Measurements from ENCODE around the gene DLG2.
"Not testable (repeated sequence)": the region's sequence is repeated elsewhere in the genome, so short reads cannot be mapped to it uniquely, and the experiment has no call there.

Gene DLG2

DNA sequence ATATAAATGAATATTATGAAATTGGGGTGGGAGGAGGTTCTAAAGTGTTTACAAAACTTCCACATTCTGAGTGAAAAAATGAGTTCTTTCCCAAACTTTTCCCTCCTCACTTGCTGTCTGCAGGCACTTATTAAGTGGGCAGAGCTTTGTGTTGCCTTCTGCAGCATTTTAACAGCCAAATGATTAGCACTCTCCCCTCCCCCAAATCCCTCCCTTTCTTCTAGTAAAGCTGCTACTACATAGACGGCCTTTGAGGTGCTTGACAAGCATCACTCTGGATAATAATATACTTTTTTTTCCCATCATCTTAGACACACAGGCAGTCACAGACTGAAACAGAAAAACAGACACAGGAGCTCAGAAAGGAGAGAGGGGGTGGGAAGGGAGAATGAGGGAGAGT lies 493.5 kb downstream of the DLG2 start:
- in situ Hi-C loops (cut with HindIII; ENCODE audit: low sequenced_read_pairs), result no loop called here

DNA sequence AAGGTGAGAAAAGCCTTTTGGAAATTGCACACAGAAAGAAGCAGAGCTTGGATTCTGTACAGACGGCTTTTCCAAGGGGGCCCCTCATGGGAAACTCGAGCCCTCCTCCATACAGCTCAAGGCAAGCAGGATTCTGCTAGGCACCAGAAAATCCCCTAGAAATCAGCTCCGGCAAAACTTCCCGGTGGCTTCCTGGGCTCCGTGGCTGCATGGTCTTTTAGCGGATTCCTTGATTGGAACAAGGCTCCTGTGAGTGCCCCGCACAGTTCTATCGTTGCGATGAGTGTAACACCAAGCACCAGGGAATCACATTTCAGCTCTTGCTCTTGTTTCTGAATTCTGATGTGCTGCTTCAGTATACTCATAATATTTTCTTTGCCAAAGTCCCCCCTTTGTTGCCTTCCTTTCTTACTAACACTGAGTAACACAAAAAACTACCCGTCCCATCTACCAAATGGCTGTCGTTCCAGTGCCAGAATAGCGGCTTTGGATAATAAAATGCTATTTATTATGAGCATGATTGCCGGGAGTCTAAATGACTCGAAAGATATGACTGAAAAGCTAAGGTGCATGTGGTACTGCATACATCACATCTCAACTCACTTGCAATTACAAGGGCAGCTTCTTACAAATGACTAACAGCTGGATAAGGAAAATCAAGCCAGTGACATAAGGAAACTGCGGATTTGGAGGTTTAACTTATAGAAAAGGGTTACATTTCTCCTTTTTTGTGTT lies 494.1 kb downstream of the DLG2 start:
- in situ Hi-C loops (cut with HindIII; ENCODE audit: low sequenced_read_pairs), result no loop called here

- in situ Hi-C loops (cut with HindIII; ENCODE audit: low sequenced_read_pairs), result no loop called here
Observed at GRCh38 chr11:85127349-85127748, 499.8 kb downstream of the DLG2 start.

GRCh38 chr11:85123752-85124231 lies 503.4 kb downstream of the DLG2 start:
- in situ Hi-C loops (cut with HindIII; ENCODE audit: low sequenced_read_pairs), result no loop called here

DNA sequence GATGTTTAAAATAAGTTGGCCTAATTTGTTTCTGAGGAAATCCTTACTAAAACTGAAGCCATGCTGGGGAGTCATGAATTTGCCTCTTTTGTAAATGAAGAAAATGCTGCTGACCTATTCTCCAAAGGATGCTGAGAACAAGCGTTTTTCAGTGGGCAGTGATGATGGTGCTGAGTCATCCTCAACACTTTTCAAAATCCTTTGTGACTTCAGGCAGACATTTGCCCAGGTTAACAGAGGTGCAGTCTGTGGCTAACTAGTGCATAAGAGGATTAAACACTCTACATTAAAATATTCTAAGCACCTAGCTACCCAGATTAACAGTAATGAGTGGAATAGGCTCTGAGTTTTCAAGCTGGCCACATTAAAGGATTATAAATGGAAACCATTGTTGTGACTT lies 509.0 kb downstream of the DLG2 start:
- in situ Hi-C loops (cut with HindIII; ENCODE audit: low sequenced_read_pairs), result no loop called here

GRCh38 chr11:85115798-85116197 lies 511.3 kb downstream of the DLG2 start:
- in situ Hi-C loops (cut with HindIII; ENCODE audit: low sequenced_read_pairs), result no loop called here

GRCh38 chr11:85114786-85115185 lies 512.4 kb downstream of the DLG2 start:
- in situ Hi-C loops (cut with HindIII; ENCODE audit: low sequenced_read_pairs), result no loop called here

DNA sequence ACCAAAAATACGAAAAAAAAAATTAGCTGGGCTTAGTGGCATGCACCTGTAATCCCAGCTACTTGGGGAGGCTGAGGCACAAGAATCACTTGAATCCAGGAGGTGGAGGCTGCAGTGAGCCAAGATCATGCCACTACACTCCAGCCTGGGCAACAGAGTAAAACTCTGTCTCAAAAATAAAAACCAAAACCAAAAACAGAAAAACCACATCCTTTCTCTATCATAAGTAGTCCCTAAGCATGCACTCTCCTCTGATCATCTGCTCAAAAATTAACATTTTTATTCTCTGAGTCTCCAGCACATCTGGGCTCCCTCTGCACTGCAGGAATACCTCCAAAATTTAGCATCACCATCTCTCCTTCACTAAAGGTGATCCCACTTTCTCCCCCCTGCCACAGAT lies 516.9 kb downstream of the DLG2 start:
- in situ Hi-C loops (cut with HindIII; ENCODE audit: low sequenced_read_pairs), result not testable (repeated sequence)

DNA sequence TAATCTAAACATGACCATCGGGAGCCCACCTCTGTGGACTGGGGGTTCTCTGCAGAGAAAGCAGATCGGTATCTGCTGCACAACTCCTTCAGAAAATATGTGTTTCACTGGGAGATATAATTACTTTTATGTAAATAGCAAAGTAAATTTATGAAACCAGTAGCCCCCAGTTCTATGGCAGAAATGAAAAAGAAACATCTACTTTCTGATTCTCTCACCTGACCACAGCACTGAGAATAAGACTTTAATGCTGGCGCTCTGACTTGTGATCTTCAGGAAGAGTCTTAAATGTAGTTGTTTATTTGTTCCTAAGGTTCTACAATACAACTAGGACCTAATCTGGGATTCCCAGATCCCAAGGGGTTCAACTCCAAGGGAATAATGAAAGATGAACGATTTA lies 518.0 kb downstream of the DLG2 start:
- in situ Hi-C loops (cut with HindIII; ENCODE audit: low sequenced_read_pairs), result no loop called here

GRCh38 chr11:85105868-85106267 lies 521.3 kb downstream of the DLG2 start:
- in situ Hi-C loops (cut with HindIII; ENCODE audit: low sequenced_read_pairs), result no loop called here

GRCh38 chr11:85099522-85099921 lies 527.6 kb downstream of the DLG2 start:
- in situ Hi-C loops (cut with HindIII; ENCODE audit: low sequenced_read_pairs), result no loop called here

DNA sequence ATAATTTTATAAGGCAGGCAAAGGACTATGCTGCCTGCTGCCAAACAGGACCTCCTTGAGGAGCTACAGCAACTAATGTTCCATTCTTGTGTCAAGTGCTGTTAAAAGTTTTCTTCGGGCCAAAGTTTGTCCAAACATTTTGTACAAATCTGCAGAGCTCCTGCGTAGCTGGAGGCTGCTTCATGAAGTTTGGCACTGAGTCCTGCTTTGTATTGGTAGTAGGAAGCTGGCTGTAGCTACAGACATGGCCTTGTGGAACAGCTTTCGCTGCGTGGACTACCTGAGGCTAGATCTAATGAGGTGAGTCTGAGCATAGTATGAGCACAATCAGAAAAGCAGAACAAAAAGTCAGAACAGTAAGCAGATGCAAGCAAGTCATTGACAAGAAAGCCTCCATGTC lies 528.1 kb downstream of the DLG2 start:
- in situ Hi-C loops (cut with HindIII; ENCODE audit: low sequenced_read_pairs), result no loop called here

DNA sequence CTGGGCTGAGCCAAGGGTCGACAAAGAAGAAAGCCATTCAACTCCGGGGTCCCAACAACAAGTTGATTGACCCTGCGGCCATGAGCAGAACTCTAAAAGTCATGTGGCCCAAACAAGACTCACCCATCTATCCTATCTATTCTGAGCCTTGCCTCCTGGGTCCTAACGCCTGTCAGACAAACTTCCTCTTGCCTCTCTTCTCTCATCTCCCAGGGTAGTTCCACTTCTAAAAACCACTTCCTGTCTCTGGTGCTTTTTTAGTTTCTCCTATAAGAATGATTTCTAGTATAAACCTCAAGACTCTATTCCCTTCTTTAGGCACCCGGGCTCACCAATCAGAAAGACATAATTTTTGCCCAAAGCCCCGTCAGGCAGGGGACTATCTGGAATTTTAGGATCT lies 530.2 kb downstream of the DLG2 start:
- in situ Hi-C loops (cut with HindIII; ENCODE audit: low sequenced_read_pairs), result no loop called here

DNA sequence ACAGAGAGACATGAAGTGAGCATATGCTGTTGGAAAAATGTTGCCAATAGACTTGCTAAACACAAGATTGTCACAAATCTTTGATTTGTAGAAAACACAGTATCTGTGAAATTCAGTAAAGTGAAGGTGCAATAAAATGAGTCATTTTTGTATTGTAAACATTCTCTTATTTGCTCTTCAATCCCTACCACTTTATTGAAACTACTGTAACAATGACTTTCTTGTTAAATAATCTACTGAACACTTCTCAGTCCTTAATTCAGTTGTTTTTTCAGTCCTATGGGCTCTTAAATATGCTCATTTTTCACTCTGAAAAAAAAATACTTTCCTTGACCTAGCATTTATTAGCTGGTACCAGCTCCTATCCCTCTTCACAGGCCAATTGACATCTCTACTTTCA lies 531.9 kb downstream of the DLG2 start:
- in situ Hi-C loops (cut with HindIII; ENCODE audit: low sequenced_read_pairs), result no loop called here

GRCh38 chr11:85094795-85095194 lies 532.3 kb downstream of the DLG2 start:
- in situ Hi-C loops (cut with HindIII; ENCODE audit: low sequenced_read_pairs), result no loop called here

GRCh38 chr11:85089654-85090053 lies 537.5 kb downstream of the DLG2 start:
- in situ Hi-C loops (cut with HindIII; ENCODE audit: low sequenced_read_pairs), result no loop called here

DNA sequence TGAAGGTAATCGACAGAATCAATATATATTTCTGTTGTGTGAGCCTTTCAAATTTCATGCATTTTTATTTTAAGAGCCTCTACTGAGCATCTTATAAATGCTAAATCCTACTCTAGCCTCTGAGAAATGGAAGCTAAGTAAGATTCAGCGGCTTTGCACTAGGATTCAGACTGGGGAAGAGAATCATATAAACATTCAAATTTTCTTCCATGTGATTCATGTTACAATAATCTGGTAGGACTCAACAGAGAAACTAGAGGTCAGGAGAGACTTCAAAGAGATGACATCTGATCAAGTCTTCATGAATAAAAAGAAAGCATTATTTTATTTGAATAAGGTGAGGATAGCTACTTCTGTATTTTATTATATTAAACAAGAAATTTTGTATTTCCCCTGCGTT lies 538.9 kb downstream of the DLG2 start:
- in situ Hi-C loops (cut with HindIII; ENCODE audit: low sequenced_read_pairs), result no loop called here

- in situ Hi-C loops (cut with HindIII; ENCODE audit: low sequenced_read_pairs), result no loop called here
Observed at GRCh38 chr11:85086504-85087284, 540.5 kb downstream of the DLG2 start.

GRCh38 chr11:85076535-85077330 lies 550.4 kb downstream of the DLG2 start:
- in situ Hi-C loops (cut with HindIII; ENCODE audit: low sequenced_read_pairs), result no loop called here

GRCh38 chr11:85062659-85063058 lies 564.5 kb downstream of the DLG2 start:
- in situ Hi-C loops (cut with HindIII; ENCODE audit: low sequenced_read_pairs), result no loop called here

GRCh38 chr11:85052636-85053035 lies 574.5 kb downstream of the DLG2 start:
- in situ Hi-C loops (cut with HindIII; ENCODE audit: low sequenced_read_pairs), result no loop called here

Data from DLD1 (cell line).